ENCODE data around the gene OSBPL1A. TPM values are rescaled to one million over a fixed set of nuclear protein-coding genes. Genes with fewer than 3 reads are reported as not detected.

Gene OSBPL1A
- total RNA-seq, 4 donors from 2014 or later, result 81.4 to 109 (median 99.3) TPM

GRCh38 chr18:24189007-24189528 lies 208.6 kb downstream of the OSBPL1A start:
- TF ChIP-seq CTCF (IDR thresholded peaks at IDR 0.05), result no peak
- TF ChIP-seq EP300 (IDR thresholded peaks at IDR 0.05), result no peak
- TF ChIP-seq POLR2A (IDR thresholded peaks at IDR 0.05), result no peak
- no peaks in the 10 kb centered on the region for H3K9me3 ChIP-seq
- H3K27ac ChIP-seq, result no peak overlapping the region
- DNase-seq (ENCODE audit: low spot score in 2 of 2), result no peak
- H3K36me3 ChIP-seq, result no peaks in the 10 kb centered on the region
- WGBS, 2 donors, result 57 to 58% methylated on average over 5 to 6 of the region's 6 CpGs
- H3K4me1 ChIP-seq, result peaks cover 0 to 15% (median 0%) of the 10 kb centered on the region in 4 donors
- no peaks in the 10 kb centered on the region for H3K27me3 ChIP-seq
- no peak overlapping the region for H3K4me3 ChIP-seq

GRCh38 chr18:24188120-24188519 lies 209.5 kb downstream of the OSBPL1A start:
- no peak for DNase-seq (ENCODE audit: low spot score in 2 of 2)
- TF ChIP-seq EP300 (IDR thresholded peaks at IDR 0.05), result no peak
- TF ChIP-seq CTCF (IDR thresholded peaks at IDR 0.05), result no peak
- TF ChIP-seq POLR2A (IDR thresholded peaks at IDR 0.05), result no peak
- H3K27me3 ChIP-seq, result no peaks in the 10 kb centered on the region
- WGBS, 2 donors, result 77 to 80% methylated on average over 5 of the region's 5 CpGs
- peaks cover 0 to 15% (median 0%) of the 10 kb centered on the region in 4 donors for H3K4me1 ChIP-seq
- no peak overlapping the region for H3K27ac ChIP-seq
- H3K36me3 ChIP-seq, result no peaks in the 10 kb centered on the region
- no peaks in the 10 kb centered on the region for H3K9me3 ChIP-seq
- H3K4me3 ChIP-seq, result no peak overlapping the region

GRCh38 chr18:24187689-24188088 lies 209.9 kb downstream of the OSBPL1A start:
- whole genome bisulfite sequencing, 2 donors, result 54 to 88% methylated on average over 1 of the region's 1 CpG
- no peak for TF ChIP-seq POLR2A (IDR thresholded peaks at IDR 0.05)

GRCh38 chr18:24187049-24187448 lies 210.6 kb downstream of the OSBPL1A start:
- TF ChIP-seq POLR2A (IDR thresholded peaks at IDR 0.05) (no peak), CTCF (IDR thresholded peaks at IDR 0.05) (no peak), EP300 (IDR thresholded peaks at IDR 0.05) (no peak)
- Histone ChIP-seq H3K27ac (no peak overlapping the region), H3K27me3 (no peaks in the 10 kb centered on the region), H3K4me1 (peaks cover 0 to 15% (median 0%) of the 10 kb centered on the region in 4 donors), H3K9me3 (no peaks in the 10 kb centered on the region), H3K4me3 (no peak overlapping the region), H3K36me3 (no peaks in the 10 kb centered on the region)
- 88 to 89% methylated on average over 5 of the region's 5 CpGs for WGBS, 2 donors
- no peak for DNase-seq (ENCODE audit: low spot score in 2 of 2)

More at GRCh38 chr18:24187689-24188088, 209.9 kb downstream of the OSBPL1A start:
- H3K4me1 ChIP-seq, result peaks cover 0 to 15% (median 0%) of the 10 kb centered on the region in 4 donors
- no peaks in the 10 kb centered on the region for H3K36me3 ChIP-seq
- H3K4me3 ChIP-seq, result no peak overlapping the region
- H3K9me3 ChIP-seq, result no peaks in the 10 kb centered on the region
- H3K27ac ChIP-seq, result no peak overlapping the region
- no peak for DNase-seq (ENCODE audit: low spot score in 2 of 2)
- H3K27me3 ChIP-seq, result no peaks in the 10 kb centered on the region

GRCh38 chr18:24185805-24186204 lies 211.8 kb downstream of the OSBPL1A start:
- Histone ChIP-seq H3K27ac (no peak overlapping the region), H3K36me3 (peaks cover 0 to 3% (median 0%) of the 10 kb centered on the region in 3 donors), H3K4me3 (no peak overlapping the region), H3K4me1 (peaks cover 0 to 14% (median 0%) of the 10 kb centered on the region in 4 donors), H3K27me3 (no peaks in the 10 kb centered on the region), H3K9me3 (no peaks in the 10 kb centered on the region)
- TF ChIP-seq POLR2A (IDR thresholded peaks at IDR 0.05) (no peak), CTCF (IDR thresholded peaks at IDR 0.05) (no peak), EP300 (IDR thresholded peaks at IDR 0.05) (no peak)
- 96 to 98% methylated on average over 7 of the region's 7 CpGs for WGBS, 2 donors
- no peak for DNase-seq (ENCODE audit: low spot score in 2 of 2)
